ENCODE data around the gene WDFY3. TPM values are rescaled to one million over a fixed set of nuclear protein-coding genes. Genes with fewer than 3 reads are reported as not detected.

Gene WDFY3
- total RNA-seq, 4 donors from 2014 or later = 103 to 141 (median 121) TPM

DNA sequence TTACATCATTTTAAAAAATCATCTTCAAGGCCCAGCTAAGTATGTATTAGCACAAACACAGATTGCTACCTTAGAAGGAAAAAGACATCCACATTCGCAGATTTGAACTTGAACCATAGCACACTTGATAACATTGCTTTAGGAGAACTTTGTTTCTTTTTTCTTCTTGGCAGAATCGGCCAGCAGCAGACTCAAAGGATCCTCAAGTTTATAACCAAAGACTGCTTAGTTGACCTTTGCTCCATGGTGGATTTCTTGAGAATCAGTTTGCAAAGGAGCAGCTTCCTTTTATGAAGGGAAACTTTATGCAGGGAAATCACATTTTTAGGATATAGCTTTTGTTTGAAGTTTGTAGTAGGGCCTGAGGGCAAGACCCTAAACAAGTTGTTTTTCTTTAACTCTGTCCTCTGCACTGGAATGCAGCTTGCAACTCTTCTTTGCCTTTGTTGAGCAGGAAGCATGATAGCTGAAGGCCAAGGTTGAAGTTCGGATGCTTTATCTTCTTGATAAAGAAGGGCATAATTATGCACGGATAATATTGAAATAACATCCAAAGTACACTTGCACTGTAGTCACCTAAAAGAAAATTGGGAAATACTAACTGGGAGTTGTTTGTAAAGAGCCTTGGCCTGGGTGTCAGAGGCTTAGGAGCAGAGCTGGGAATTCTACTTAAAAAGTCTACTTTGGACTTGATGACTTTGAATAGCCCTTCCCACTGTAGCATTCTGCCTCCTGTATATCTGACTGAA, 305.1 kb downstream of the WDFY3 start:
- intact Hi-C loops (cut with DNase I) = no loop called here
- Histone ChIP-seq H3K36me3 (no peaks in the 10 kb centered on the region), H3K4me3 (replicated peaks in 1 of 3) (no peak overlapping the region), H3K9me3 (no peaks in the 10 kb centered on the region), H3K27ac (no peak overlapping the region), H3K27me3 (no peaks in the 10 kb centered on the region), H3K4me1 (no peaks in the 10 kb centered on the region)
- DNase-seq = no peak
- 69 to 75% methylated on average over 4 of the region's 4 CpGs for WGBS, 2 donors
- TF ChIP-seq, protein P1, sequence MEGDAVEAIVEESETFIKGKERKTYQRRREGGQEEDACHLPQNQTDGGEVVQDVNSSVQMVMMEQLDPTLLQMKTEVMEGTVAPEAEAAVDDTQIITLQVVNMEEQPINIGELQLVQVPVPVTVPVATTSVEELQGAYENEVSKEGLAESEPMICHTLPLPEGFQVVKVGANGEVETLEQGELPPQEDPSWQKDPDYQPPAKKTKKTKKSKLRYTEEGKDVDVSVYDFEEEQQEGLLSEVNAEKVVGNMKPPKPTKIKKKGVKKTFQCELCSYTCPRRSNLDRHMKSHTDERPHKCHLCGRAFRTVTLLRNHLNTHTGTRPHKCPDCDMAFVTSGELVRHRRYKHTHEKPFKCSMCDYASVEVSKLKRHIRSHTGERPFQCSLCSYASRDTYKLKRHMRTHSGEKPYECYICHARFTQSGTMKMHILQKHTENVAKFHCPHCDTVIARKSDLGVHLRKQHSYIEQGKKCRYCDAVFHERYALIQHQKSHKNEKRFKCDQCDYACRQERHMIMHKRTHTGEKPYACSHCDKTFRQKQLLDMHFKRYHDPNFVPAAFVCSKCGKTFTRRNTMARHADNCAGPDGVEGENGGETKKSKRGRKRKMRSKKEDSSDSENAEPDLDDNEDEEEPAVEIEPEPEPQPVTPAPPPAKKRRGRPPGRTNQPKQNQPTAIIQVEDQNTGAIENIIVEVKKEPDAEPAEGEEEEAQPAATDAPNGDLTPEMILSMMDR (IDR thresholded peaks at IDR 0.05) = no peak
- no peak for TF ChIP-seq POLR2A (IDR thresholded peaks at IDR 0.05)

DNA sequence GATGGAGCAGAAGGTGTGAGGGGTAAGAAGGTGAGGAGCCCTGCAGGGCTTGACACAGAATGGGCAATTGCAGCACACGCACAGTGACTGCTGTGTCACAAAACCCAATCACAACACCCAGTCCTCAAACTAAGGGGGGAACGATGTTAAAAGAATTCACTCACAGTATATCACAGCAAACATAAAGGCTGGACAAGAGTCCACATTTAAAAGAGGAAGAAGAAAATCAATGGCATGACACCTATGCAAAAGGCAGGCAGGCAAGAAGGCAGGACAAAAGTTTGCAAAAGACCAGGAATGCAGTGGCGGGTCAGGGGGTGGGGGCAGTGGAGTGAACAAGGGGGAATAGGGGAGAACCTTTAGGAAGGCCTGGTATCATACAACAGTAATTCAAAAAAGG, 305.9 kb downstream of the WDFY3 start:
- no peaks in the 10 kb centered on the region for H3K4me1 ChIP-seq
- H3K27me3 ChIP-seq = no peaks in the 10 kb centered on the region
- no peaks in the 10 kb centered on the region for H3K9me3 ChIP-seq
- DNase-seq = no peak
- TF ChIP-seq POLR2A (IDR thresholded peaks at IDR 0.05) = no peak
- TF ChIP-seq, protein P1 (IDR thresholded peaks at IDR 0.05) = no peak
- no peak overlapping the region for H3K4me3 ChIP-seq (replicated peaks in 1 of 3)
- H3K27ac ChIP-seq = no peak overlapping the region
- intact Hi-C loops (cut with DNase I) = no loop called here
- no peaks in the 10 kb centered on the region for H3K36me3 ChIP-seq
- WGBS, 2 donors = 84 to 90% methylated on average over 3 of the region's 3 CpGs

DNA sequence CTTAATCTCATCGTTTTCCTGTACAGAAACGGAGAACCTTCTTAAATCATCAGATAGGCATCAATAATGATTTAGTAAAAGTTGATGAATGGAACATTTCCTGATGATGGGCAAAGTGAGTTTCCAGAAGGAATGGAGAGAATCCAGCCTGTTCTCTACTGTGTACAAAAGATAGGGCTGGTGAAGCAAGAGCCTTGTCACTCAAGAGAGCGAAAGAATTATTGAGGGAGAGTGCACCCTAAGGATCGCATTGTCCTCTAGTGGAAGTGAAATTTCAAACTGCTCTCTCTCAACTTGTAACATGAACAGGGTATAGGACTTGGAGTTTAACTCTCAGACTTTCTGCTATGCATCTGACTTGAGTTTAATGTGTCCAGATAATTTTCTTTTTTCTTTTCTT, 314.0 kb downstream of the WDFY3 start:
- no peaks in the 10 kb centered on the region for H3K9me3 ChIP-seq

DNA sequence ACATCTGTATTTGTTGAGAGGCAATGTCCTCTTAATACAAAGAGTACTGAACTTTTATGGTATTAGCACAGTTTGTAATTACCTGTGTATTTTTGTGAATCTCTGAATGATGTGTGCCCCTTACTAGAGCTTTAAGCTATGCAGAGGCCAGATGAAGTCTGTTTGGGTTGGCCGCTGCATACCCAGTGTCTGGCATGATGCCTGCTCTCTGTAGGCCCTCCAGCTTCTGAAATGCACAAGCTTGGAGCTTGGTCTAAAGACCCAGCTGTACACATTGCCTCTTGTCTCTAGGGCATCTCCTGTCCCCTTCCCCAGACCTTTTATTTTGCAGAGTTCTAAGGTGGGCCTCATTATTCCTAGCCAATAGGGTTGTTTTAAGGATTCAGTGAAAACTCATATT, 315.0 kb downstream of the WDFY3 start:
- WGBS, 2 donors = 80 to 100% methylated on average over 1 of the region's 1 CpG
- no peaks in the 10 kb centered on the region for H3K36me3 ChIP-seq
- H3K27ac ChIP-seq = no peak overlapping the region
- no peak for TF ChIP-seq POLR2A (IDR thresholded peaks at IDR 0.05)
- TF ChIP-seq, protein P1 (IDR thresholded peaks at IDR 0.05) = no peak
- intact Hi-C loops (cut with DNase I) = no loop called here
- peaks cover 0 to 7% of the 10 kb centered on the region in 2 donors for H3K4me1 ChIP-seq
- DNase-seq = no peak
- no peaks in the 10 kb centered on the region for H3K9me3 ChIP-seq
- no peak overlapping the region for H3K4me3 ChIP-seq (replicated peaks in 1 of 3)
- H3K27me3 ChIP-seq = no peaks in the 10 kb centered on the region

More for the DNA sequence above, 314.0 kb downstream of the WDFY3 start:
- Histone ChIP-seq H3K4me3 (replicated peaks in 1 of 3) (no peak overlapping the region), H3K27ac (no peak overlapping the region), H3K4me1 (peaks cover 0 to 7% of the 10 kb centered on the region in 2 donors), H3K27me3 (no peaks in the 10 kb centered on the region), H3K36me3 (no peaks in the 10 kb centered on the region)
- intact Hi-C loops (cut with DNase I) = no loop called here
- TF ChIP-seq, protein P1 (IDR thresholded peaks at IDR 0.05) = no peak
- no peak for TF ChIP-seq POLR2A (IDR thresholded peaks at IDR 0.05)
- DNase-seq = no peak
- WGBS, 2 donors = 95 to 99% methylated on average over 4 of the region's 4 CpGs

DNA sequence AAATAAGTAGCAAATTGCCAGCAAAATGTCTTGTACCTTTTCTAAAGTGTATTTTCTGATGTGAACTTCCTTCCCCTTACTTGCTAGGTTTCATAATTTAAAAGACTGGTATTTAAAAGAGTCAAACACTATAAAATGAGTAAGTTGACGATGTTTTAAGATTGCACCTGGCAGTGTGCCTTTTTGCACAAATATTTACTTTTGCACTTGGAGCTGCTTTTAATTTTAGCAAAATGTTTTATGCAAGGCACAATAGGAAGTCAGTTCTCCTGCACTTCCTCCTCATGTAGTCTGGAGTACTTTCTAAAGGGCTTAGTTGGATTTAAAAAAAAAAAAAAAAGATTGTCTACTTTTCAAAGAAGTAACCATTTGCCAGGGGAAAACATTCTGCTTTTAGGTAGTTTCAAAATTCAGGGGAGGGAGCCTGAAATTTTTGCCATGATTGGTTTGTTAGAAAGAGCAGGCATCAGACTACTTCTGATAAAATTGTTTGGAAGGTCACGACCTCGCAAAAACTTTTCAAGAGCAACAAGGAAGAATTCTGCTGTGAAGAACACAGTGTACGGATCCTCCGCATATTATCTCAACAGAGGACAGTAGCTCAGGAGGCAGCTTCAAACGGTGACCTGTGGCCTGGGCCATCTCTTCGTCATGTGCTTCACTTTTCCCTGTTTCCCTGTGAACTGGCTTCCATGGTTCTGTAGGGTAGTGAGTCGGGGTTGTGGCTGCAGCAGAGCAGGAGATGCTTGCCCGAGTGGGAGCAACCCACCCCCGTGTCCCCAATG, 317.4 kb downstream of the WDFY3 start:
- Histone ChIP-seq H3K27me3 (no peaks in the 10 kb centered on the region), H3K27ac (peak overlapping the region in 1 of 3 donors; percentile 10), H3K4me3 (replicated peaks in 1 of 3) (no peak overlapping the region), H3K36me3 (no peaks in the 10 kb centered on the region), H3K4me1 (peaks cover 0 to 7% of the 10 kb centered on the region in 2 donors), H3K9me3 (no peaks in the 10 kb centered on the region)
- intact Hi-C loops (cut with DNase I) = no loop called here
- TF ChIP-seq POLR2A (IDR thresholded peaks at IDR 0.05) = no peak
- TF ChIP-seq, protein P1 (IDR thresholded peaks at IDR 0.05) = no peak
- no peak for DNase-seq
- WGBS, 2 donors = 86 to 88% methylated on average over 10 of the region's 10 CpGs
